Osteoblast (primary cell): Measurements from ENCODE around the gene C13orf46. TPM values are rescaled to one million over a fixed set of nuclear protein-coding genes. Genes with fewer than 3 reads are reported as not detected.

ENCODE experiments used
- DNase-seq: peaks from one replicate; pipeline ENCODE4 v3.0.0; 2011; ENCODE audit warnings: low spot score, mixed read lengths; ENCODE audit not compliant: insufficient read length; ENCODE audit errors: missing footprints
- H2AFZ ChIP-seq: 2 replicates; pipeline ENCODE4 v1.6.0; 2011; ENCODE audit warnings: mild to moderate bottlenecking, low read length
- H3K27ac ChIP-seq: 2 replicates; pipeline ENCODE4 v1.5.1; 2011; ENCODE audit warnings: mild to moderate bottlenecking, low read depth, low read length, moderate library complexity
- H3K27me3 ChIP-seq: 2 replicates; pipeline ENCODE4 v1.6.0; 2012; ENCODE audit warnings: mild to moderate bottlenecking, control low read depth, inconsistent platforms, low read length, moderate library complexity; ENCODE audit not compliant: insufficient read depth
- H3K36me3 ChIP-seq: 2 replicates; pipeline ENCODE4 v1.5.1; 2011; ENCODE audit warnings: mild to moderate bottlenecking, low read length, control low read depth, moderate library complexity; ENCODE audit not compliant: insufficient read depth
- H3K4me1 ChIP-seq: 2 replicates; pipeline ENCODE4 v1.5.1; 2011; ENCODE audit warnings: mild to moderate bottlenecking, low read length, control low read depth, moderate library complexity; ENCODE audit not compliant: insufficient read depth
- H3K4me2 ChIP-seq: 2 replicates; pipeline ENCODE4 v1.6.0; 2011; ENCODE audit warnings: mild to moderate bottlenecking, low read length; ENCODE audit not compliant: insufficient read depth
- H3K4me3 ChIP-seq: fragments of 200-600 bp; sonication (generic); 3 replicates; pipeline ENCODE4 v1.5.1; 2012; ENCODE audit warnings: mild to moderate bottlenecking, low read length, inconsistent platforms; ENCODE audit not compliant: insufficient read depth
- H3K79me2 ChIP-seq: 2 replicates; pipeline ENCODE4 v1.6.0; 2012; ENCODE audit warnings: mild to moderate bottlenecking, low read length, control low read depth, inconsistent platforms; ENCODE audit not compliant: insufficient read depth
- H3K9me3 ChIP-seq: 2 replicates; pipeline ENCODE4 v1.5.1; 2011; ENCODE audit warnings: low read depth, low read length, control low read depth
- H4K20me1 ChIP-seq: 2 replicates; pipeline ENCODE4 v1.6.0; 2012; ENCODE audit warnings: mild to moderate bottlenecking, low read length, control low read depth; ENCODE audit not compliant: insufficient read depth
- CTCF ChIP-seq: IDR thresholded peaks from 2 replicates; pipeline ENCODE4 v1.5.1; 2011; ENCODE audit warnings: mild to moderate bottlenecking, low read depth, low read length, moderate library complexity; ENCODE audit errors: extremely low read depth
- total RNA-seq: library from RNA; depleted of rRNA; stranded (reverse); fragments of >200 nt; gene quantifications from 2 replicates; pipeline ENCODE4 v1.2.3, GENCODE V29; 2012

The C13orf46 gene
- total RNA-seq, 1 donor = 0.36 TPM

DNA sequence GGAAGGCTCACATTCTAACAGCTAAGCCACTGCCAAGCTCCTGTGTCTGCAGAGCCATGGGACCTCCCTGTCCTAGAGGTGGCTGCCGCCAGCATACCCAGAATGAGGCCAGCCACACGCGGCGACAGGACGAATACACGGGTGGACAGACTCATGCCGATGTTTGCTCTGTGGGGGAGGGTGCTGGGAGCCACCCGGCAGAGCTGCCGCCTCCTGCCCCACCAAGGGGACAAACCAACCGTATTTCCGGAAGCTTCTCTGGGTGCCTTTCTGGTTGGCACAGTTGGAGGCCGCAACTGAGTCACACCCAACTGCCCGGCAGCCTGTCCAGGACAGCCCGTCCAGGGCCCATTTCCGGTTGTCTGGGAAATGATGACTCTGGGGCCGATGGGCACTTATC is 20.3 kb downstream of the C13orf46 start:
- H3K9me3 ChIP-seq = no peaks in the 10 kb centered on the region
- no peak overlapping the region for H3K4me3 ChIP-seq
- H3K27me3 ChIP-seq = no peaks in the 10 kb centered on the region
- no peak for TF ChIP-seq CTCF
- peaks cover 12% of the 10 kb centered on the region for H3K36me3 ChIP-seq
- H4K20me1 ChIP-seq = peaks cover 2% of the 10 kb centered on the region
- H3K4me2 ChIP-seq = no peak overlapping the region
- no peaks in the 10 kb centered on the region for H3K79me2 ChIP-seq
- H3K4me1 ChIP-seq = no peaks in the 10 kb centered on the region
- no peak overlapping the region for H2AFZ ChIP-seq
- no peak for DNase-seq
- H3K27ac ChIP-seq = no peak overlapping the region

- no peaks in the 10 kb centered on the region for H3K27me3 ChIP-seq
- no peak for TF ChIP-seq CTCF
- H4K20me1 ChIP-seq = peaks cover 2% of the 10 kb centered on the region
- no peak for DNase-seq
- H3K4me3 ChIP-seq = no peak overlapping the region
- no peaks in the 10 kb centered on the region for H3K4me1 ChIP-seq
- H3K27ac ChIP-seq = no peak overlapping the region
- H3K36me3 ChIP-seq = peaks cover 12% of the 10 kb centered on the region
- no peak overlapping the region for H3K4me2 ChIP-seq
- H3K9me3 ChIP-seq = no peaks in the 10 kb centered on the region
- H3K79me2 ChIP-seq = no peaks in the 10 kb centered on the region
- no peak overlapping the region for H2AFZ ChIP-seq
Observed at GRCh38 chr13:113952983-113953520, 20.8 kb downstream of the C13orf46 start.

DNA sequence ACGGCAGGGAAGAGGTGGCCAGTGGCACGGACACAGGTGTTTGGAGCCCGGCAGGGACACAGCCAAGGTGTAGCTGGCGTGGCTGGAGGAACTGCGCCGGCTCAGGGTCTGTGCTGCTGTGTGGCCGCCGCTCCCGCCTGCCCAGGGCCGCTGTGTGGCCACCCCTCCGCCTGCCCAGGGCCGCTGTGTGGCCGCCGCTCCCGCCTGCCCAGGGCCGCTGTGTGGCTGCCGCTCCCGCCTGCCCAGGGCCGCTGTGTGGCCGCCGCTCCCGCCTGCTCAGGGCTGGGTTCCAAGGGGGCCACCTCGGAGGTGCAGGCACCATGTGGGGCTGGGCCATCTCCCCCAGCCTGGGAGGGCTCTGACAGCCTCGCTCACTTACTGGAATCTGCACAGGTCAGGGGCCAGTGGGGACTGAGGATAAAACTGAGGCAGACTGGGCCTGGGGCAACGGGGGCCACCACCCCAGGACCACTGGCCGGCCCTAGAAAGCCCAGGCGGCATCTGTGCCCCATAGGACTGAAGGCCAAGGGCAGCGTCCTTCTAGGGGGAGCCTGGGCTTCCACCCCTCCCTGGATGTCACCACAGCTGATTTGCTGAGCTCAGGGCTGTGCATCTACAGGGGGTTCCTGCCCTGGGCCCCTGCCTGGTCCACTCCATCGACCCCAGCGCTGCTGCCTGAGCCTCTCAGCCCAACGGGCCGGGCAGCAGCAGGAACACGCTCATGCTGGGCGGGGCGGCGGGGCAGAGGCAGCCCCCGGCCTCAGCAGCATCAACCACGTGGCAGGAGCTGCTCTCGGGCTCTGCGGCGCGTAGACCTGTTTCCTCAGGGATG is 21.5 kb downstream of the C13orf46 start:
- Histone ChIP-seq H3K9me3 (no peaks in the 10 kb centered on the region), H2AFZ (no peak overlapping the region), H3K4me3 (no peak overlapping the region), H3K4me2 (no peak overlapping the region), H3K27ac (no peak overlapping the region), H3K36me3 (peaks cover 12% of the 10 kb centered on the region), H3K27me3 (no peaks in the 10 kb centered on the region), H3K79me2 (no peaks in the 10 kb centered on the region), H3K4me1 (no peaks in the 10 kb centered on the region), H4K20me1 (peaks cover 2% of the 10 kb centered on the region)
- TF ChIP-seq CTCF = no peak
- DNase-seq = no peak

GRCh38 chr13:113951246-113951999 is 22.5 kb downstream of the C13orf46 start:
- peak; percentile 99 for DNase-seq
- Histone ChIP-seq H3K27me3 (no peaks in the 10 kb centered on the region), H3K9me3 (no peaks in the 10 kb centered on the region), H3K27ac (no peak overlapping the region), H3K79me2 (no peaks in the 10 kb centered on the region), H3K36me3 (peaks cover 12% of the 10 kb centered on the region), H3K4me1 (no peaks in the 10 kb centered on the region), H2AFZ (no peak overlapping the region), H3K4me2 (peak overlapping the region; percentile 58), H4K20me1 (peaks cover 2% of the 10 kb centered on the region), H3K4me3 (peak overlapping the region; percentile 52)
- TF ChIP-seq CTCF = peak; percentile 74
